ENCODE data around the gene GNB5.
"Not testable (repeated sequence)": the region's sequence is repeated elsewhere in the genome, so short reads cannot be mapped to it uniquely, and the experiment has no call there.

Gene GNB5

GRCh38 chr15:52165494-52166131 is 25.6 kb downstream of the GNB5 start:
- not testable (repeated sequence) for DNase-seq (ENCODE audit: low spot score)

DNA sequence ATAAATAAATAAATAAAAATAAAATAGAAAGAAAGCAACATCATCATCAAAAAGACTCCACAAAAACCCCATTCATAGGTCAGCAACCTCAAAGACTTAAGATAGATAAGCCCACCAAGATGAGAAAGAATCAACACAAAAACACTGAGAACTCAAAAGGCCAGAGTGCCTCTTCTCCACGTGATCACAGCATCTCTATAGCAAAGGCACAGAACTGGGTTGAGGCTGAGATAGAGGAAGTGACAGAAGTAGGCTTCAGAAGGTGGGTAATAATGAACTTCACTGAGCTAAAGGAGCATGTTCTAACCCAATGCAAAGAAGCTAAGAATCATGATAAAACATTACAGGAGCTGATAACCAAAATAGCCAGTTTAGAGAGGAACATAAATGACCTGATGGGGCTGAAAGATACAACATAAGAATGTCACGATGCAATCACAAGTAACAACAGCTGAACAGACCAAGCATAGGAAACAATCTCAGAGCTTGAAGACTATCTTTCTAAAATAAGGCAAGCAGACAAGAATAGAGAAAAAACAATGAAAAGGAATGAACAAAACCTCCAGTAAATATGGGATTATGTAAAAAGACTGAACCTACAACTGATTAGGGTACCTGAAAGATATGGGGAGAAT is 26.4 kb downstream of the GNB5 start:
- no peak for DNase-seq (ENCODE audit: low spot score)

GRCh38 chr15:52163321-52164190 is 27.6 kb downstream of the GNB5 start:
- DNase-seq (ENCODE audit: low spot score), result no peak

DNA sequence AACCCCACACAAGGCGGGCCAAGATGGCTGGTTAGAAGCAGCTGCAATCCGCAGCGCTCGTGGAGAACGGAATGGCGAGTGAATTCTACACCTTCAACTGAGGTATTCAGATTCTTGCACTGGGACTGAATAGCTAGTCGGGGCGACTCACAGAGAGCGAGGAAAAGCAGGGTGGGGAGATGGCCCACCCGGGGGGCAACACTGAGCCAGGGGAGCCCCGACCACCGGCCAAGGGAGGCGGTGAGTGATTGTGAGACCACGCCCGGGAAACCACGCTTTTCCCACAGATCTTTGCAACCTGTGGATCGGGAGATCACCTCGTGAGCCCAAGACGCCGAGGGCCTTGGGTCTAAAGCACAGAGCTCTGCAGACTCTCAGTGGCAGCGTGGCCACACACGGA is 28.3 kb downstream of the GNB5 start:
- no peak for DNase-seq (ENCODE audit: low spot score)

GRCh38 chr15:52162260-52162659 is 28.9 kb downstream of the GNB5 start:
- DNase-seq (ENCODE audit: low spot score), result no peak

GRCh38 chr15:52161406-52161966 is 29.7 kb downstream of the GNB5 start:
- DNase-seq (ENCODE audit: low spot score), result no peak

DNA sequence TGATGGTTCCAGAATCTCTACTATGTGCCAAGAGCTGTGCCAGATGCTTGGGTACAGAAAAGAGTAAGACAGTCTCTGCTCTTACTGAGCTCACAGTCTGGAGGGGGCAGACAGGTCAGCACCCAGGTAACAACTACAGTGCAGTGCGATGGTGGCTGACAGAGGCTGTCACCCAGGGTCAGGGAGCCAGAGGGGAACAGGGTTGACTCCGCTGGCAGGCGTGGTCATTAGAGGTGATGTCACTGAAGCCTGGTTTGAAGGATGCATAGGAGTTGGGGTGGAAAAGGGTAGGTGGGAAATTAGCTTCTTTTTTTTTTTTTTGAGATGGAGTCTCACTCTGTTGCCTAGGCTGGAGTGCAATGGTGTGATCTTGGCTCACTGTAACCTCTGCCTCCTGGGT is 31.5 kb downstream of the GNB5 start:
- DNase-seq (ENCODE audit: low spot score), result no peak

- DNase-seq (ENCODE audit: low spot score), result no peak
Observed at GRCh38 chr15:52158084-52158765, 33.0 kb downstream of the GNB5 start.

- DNase-seq (ENCODE audit: low spot score), result no peak
Observed at GRCh38 chr15:52155878-52156277, 35.3 kb downstream of the GNB5 start.

GRCh38 chr15:52154896-52155865 is 36.0 kb downstream of the GNB5 start:
- DNase-seq (ENCODE audit: low spot score), result no peak

GRCh38 chr15:52153900-52154895 is 37.0 kb downstream of the GNB5 start:
- DNase-seq (ENCODE audit: low spot score), result no peak

DNA sequence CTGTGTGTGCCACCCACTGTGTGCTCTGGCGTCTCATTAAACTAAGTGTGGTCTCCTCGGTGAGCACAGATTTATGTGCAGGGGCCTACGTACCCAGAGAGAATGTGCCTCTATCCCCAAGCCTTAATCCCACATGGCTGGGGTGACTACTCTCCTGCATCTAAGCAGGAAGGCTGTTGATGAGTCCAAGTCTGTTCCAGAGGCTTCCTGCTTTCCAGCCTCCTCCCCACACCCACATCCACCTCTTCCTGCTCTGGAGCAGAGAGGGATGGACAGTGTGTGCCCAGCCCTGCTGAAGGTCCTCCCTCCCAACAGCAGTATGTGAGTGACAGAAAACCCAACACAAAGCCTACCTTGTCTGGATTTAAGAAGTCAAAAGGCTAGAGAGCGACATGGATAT is 39.8 kb downstream of the GNB5 start:
- no peak for DNase-seq (ENCODE audit: low spot score)

GRCh38 chr15:52150871-52151270 is 40.3 kb downstream of the GNB5 start:
- DNase-seq (ENCODE audit: low spot score), result no peak

DNA sequence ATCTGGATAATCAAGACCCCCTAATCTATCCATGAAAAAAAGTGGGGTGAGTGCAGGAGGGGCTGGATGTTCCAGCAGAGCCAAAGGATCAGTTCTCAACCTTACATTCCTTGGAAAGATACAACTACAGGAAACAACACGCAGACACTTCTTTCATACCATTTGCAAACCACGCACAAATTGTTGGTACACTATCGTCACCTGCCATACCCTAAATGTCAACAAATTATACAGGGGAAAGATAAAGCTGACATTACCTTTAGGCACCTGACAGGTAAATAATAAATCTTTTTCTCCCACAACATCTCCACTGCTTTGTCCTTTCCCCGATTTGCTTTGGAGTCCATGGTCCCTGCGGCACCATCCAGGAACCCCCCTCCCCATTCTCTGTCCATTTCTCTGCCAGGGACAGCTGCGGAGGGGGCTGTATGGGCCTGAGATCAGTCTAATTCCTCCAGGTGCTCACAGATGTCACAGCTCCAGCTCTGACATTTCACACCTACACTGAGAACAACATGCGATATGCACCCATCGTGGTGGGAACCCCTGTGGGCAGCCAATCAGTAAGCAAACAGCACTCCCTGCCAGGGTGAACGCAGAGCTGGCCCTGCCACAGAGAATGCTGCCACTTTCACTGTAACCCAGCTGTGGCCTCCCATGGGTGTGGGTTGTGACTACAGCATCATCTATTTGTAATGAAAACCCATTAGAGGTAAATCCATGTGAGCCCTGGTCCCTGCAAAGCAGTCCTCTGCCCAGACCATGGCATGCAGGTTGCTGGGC is 41.0 kb downstream of the GNB5 start:
- DNase-seq (ENCODE audit: low spot score), result no peak

DNA sequence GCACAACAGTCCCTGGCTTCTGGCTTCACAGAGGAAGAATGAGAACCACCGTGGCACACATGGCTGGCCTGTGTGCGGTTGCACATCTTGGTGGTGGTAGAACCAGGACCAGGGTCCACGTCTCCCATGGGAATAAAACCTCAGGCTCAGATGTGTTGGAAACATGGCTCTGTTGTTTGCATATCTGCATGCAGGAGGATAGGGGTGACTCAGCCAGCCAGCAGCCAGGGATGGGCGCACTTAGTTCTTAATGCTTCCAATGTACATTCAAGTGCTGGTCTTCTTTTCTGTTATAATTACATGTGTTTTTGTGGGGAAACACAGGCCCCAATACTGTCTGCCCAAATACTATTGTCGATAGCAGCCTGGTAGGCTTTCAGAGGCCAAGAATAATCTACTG is 42.8 kb downstream of the GNB5 start:
- DNase-seq (ENCODE audit: low spot score), result no peak

GRCh38 chr15:52146776-52147175 is 44.4 kb downstream of the GNB5 start:
- DNase-seq (ENCODE audit: low spot score), result no peak

DNA sequence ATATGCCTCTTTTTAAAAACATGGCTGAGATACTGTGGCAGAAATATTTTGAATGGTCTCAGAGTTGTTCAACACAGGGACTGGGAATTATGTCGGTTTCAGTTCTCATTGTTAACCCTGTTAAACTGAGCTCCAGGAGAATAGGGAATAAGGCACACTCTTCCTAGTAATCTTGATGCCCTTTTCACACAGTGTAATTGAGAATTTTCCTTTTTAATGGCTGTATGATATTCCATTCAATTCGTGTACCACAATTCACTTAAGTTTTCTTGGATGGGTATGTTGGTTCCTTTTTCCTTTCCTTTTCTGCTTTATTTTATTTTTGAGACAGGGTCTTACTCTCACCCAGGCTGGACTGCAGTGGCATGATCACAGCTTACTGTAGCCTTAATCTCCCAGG is 44.9 kb downstream of the GNB5 start:
- no peak for DNase-seq (ENCODE audit: low spot score)

DNA sequence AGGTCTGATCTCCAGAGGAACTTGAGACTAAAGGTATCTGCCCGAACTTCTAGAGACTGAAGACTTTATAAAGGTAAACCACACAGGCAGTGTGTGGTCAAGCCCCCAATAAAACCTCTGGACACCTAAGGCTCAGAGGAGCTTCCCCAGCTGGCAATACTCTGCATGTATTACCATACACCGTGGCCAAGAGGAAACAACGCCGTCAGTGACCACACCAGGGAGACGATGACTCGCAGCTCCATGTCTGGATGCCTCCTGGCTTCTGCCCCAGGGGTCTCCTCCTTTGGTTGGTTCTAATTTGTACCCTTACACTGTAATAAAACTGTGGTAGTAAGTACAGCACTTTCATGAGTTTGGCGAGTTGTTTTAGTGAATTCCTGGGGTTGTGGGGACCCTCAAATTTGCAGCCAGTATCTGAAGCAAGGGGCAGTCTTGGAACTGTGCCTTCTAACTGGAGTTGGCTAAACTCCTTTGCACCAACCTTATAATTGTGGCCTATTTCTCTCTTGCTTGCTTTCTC is 46.5 kb downstream of the GNB5 start:
- no peak for DNase-seq (ENCODE audit: low spot score)

DNA sequence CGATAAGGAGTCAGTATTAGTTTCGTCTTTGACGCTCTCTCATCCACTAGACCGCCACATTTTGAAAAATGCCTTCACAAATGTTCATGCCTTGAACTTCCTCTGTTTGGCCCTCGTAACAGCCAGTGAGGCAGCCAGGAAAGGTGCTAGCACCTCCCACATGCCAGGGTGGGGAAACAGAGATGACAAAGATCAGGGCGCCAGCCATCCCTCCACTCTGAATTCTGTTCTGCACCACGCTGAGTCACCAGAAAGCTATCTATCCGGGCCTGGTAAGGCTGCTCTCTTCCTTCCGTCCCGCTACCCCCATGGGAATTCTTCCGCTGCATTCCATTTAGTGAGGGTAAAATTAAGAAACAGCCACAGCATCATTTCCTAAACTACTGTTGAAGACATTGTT is 47.3 kb downstream of the GNB5 start:
- DNase-seq (ENCODE audit: low spot score), result no peak
